NCI-H2029 (cell line): ENCODE results near the gene NRM.
"Not testable (repeated sequence)": the region's sequence is repeated elsewhere in the genome, so short reads cannot be mapped to it uniquely, and the experiment has no call there.

Experiments
- DNase-seq: peaks from one replicate; lab custom pipeline; 2025; lab: John Stamatoyannopoulos, UW

The NRM gene

DNA sequence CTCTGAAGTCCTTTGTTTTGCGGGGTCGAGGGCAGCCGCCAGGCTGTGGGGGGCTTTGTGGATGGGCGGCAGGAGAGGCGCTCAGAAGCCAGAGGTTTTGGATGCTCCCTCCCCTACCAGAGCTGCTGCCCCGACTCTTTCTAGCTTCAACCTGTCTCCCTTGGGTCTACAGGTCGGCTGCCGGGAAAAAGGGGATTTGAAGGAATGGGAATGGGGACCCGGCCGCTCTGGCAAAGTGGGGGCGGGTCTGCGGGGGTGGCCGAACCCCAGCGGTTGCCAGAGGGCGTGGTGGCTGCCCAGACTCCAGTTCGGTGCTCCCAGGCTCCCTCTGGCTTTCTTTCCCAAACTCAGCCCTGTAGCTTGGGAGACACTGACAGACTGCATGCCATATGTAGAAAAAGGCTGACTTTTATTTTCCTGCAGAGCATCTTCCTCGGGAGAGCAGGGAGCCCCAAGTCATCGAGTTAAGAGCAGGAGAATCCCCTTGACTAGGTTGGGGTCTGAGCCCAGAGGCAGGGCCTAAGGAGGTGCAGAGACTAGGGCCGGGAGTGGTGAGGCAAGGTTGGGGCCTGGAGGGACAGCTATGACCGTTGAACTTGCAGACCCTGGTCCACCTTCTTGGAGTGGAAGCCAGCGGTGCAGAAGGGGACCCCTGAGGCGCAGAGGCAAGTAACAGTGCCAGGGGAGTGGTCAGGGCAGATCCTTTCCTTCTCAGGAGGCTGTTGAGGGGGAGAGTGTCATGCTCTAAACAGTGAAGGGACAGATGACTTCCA lies 2.9 kb downstream of the NRM start:
- DNase-seq = no peak

- peak; percentile 74 for DNase-seq
Measured at GRCh38 chr6:30686908-30687658, 3.7 kb downstream of the NRM start.

DNA sequence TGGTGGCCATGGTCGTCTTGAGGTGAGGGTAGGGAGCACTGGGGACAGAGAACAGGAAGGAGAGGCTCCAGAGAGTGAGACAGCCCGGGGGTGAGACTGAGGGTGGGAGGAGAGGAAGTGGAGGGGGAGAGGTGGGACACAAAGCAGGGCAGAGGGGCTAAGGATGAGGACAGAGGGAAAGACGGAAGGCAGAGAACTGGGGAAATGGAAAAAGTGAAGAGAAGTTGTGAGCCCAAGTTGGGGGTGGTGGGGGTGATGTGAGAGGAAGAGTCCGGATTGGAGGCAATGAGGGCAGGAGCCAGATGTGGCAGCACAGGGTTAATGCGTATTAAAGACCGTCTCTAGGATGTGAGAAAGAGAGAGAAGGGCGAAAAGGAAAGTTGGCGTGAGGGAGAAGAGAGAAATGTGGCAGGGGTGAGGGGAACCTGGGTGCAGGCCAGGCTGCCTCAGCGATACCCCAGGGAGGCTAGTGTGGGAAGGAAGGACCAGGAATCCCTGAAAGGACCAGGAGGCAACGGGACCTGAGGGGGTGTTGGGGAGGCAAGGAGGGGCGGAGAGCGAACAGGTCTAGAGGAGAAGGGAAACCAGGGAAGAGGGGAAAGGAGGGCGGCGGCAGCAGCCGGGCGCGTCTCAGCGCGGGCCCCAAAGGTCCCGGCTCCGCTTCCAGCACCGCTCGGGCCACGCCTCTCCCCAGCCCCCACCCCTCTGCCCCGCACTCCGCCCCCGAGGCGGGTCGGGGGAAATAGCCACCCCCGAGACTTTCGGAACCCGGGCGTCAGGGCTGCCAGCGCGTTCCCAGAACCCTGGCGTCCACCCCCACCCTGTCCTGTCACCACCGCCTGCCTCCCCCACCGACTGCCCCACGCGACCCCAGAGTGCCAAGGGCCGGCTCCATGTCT lies 4.5 kb downstream of the NRM start, which contains the start of gene PPP1R18:
Gene PPP1R18, minus strand, starts transcription at position 637 of the 899 bp plus-strand sequence. Its CDS starts 627 bp downstream, at position 10.
- DNase-seq = no peak

DNA sequence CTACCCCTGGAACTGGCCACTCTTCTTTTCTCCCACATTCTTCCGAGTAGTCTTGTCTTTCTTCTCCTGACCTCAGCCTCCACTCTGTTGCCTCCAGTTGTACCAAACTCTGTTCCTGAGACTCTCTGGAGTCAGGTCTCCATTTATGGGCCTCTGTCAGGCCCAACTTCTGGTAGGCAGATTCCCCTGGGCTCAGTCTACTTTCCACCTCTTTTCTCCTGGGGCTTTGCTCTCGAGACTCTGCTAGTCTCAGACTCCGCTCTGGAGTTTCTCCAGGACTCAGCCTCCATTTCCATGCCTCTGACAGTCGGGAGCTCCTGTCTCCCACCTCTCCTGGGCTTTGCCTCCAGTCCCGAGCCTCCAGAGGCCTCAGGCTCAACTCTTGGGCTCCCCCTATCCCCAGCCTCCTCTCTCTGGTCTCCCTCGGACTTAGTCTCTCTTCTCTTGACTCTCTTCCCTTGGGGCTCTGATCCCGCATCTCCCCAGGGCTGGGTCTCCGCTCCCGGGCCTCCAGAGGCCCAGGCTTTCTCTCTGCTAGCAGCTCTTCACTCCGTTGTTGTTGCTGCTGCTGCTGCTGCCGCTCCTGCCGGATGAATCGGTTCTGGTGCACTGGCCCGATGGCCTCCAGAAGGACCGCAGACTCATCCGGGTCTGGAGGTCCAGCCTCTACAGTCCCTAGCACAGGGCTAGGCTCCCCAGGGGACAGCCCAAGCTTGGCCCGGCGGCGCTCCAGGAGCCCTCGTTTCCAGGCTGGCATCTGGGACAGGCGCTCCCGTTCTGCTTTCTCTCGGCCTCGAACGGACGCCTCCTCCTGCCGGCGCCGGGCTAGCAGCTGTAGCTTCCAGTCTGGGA lies 5.4 kb downstream of the NRM start:
- no peak for DNase-seq

DNA sequence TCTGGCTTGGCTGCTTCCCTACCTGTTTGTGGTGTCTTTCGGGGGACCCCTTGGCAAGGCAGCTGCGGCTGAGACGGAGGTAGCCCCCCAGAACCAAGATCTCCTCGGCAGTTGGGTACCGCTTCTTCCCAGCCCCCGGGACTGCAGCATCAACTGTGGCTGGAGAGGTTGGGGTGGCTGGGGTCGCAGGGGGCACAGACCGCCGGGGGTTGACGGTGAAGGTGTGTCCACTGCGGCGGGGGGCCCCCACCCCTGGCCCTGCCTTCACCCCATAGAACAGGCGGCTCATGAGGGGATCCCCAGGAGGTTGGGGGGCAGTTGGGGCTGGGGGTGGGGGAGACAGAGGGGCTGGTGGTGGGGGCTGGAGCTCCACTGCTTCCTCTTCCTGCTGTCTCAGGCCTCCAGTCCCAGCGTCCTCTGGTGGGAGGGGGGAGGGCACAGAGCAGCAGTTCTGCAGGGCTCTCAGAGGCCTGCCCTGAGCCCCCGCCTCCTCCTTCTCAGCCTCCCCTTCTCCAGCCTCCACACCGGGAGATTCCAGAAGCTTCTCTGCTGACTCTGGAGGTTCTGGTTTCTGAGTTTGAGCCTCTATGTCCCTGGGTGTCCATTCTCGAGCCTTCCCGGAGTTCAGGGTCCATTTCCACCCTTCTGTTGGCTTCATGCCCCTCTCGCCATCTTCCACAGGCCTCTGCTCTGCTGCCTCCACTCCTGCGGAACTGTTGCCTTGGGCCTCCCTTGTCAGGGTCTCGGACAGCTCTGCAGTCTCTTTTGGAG lies 6.2 kb downstream of the NRM start:
- no peak for DNase-seq

GRCh38 chr6:30683980-30684338 lies 6.8 kb downstream of the NRM start:
- no peak for DNase-seq

GRCh38 chr6:30683183-30683979 lies 7.4 kb downstream of the NRM start:
- no peak for DNase-seq

- DNase-seq = no peak
Measured at GRCh38 chr6:30682143-30683117, 8.4 kb downstream of the NRM start.

- DNase-seq = no peak
Measured at GRCh38 chr6:30681766-30682142, 9.0 kb downstream of the NRM start.

DNA sequence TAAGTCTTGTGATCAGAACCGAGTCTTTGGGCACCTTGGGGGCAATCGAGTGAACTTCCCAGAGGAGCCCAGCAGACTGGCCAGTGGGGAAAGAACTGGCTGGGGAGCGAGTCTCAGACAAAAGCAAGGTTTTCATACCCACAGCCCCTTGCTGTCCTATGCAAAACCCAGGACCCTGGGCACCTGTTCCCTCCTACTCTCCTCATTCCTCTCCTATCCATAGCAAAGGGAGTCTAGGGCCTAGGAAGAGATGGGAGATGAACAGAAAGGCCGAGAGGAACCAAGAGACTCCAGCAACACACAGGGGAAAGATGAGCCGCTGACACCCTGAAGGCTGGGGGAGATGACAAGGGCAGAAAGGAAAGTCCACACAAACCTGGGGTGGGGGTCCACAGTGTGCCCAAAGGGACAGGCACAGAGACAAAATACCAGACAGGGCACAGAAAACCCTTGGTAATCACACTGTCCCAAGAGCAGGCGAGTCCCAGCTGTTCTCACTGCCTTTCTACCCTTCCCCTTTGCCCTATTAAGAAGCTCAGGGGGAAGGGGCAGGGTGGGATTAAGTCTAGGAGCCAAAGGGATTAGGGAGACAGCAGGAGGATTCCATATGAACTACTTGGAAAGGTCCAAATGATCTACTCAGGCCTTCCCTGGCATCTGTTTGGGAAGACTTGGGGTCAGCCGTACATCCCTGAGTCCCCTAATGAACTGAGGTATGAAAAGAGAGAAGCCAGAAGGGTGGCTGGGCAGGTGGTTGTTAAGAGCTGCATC lies 10.8 kb downstream of the NRM start:
- no peak for DNase-seq

- peak; percentile 63 for DNase-seq
Measured at GRCh38 chr6:30678964-30679726, 11.6 kb downstream of the NRM start.

DNA sequence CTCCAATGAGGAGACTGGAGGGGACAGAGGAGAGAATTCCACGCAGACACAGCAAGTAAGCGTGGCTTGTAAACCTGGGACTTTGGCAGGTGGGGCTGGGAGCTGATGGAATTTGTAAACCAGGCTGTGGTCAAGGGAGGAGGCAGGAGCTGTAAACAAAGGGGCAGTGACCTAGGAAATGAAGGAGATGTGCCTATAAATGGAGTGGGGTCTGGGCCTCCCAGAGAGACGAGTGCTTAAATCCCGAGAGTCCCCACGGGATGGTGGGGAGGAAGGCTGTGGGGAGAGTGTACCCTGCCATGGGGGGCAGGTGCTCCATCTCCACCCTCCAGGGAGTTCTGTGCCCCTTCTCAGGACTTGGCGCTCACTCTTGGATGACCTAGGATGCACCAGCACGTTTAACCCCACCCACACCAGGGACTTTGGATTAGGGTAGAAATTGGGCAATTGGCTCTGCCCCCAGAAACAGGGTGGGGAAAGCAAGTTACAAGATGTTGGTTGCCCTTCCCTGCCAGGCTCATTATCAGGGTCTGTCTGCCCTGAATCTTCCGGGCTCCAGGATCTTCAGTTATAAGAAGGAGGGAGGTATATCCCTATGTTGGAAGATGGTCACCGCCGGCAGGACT lies 14.0 kb downstream of the NRM start:
- no peak for DNase-seq

DNA sequence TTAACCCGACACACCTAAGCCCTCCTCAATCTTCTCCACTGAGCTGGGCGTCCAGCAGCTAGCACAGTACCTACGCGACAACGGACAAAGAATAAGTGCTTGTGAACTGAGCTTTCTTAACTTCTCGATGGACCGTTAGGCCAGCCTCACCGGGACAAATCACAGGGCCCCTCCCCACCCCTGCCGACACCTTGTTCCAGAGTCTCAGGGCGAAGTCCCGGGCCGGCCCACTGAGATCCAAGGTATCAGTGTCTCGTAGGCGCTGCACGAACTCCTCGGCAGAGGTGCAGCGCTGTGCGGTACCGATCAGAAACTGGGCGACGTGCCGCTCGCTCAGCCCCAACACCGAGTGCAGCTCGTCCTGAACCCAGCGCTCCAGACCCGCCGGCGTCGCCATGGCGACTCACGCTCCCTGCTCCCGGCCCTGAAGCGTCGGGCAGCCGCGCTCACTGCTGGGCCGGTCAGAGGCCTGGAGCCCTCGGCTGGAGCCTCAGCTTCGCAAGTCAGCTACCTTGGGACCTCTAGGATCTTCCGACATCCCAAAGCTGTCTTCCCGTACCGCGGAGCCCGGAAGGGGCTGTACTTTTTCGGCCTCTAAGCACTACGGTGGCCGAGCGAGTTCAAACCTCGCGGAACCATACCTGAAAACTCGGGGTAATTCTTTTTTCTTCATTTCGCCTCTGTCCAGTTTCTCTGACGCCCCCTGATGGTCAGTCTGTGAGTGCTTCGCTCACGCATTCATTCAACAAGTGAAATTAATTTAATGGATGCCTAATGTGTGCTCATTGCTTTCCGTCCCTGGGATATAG lies 18.1 kb downstream of the NRM start, which contains the start of gene DHX16:
Gene DHX16, minus strand, starts transcription at position 562 of the 809 bp plus-strand sequence. Its CDS starts 165 bp downstream, at position 397.
- DNase-seq = peak; percentile 76

- no peak for DNase-seq
Measured at GRCh38 chr6:30670760-30671527, 19.8 kb downstream of the NRM start.

DNA sequence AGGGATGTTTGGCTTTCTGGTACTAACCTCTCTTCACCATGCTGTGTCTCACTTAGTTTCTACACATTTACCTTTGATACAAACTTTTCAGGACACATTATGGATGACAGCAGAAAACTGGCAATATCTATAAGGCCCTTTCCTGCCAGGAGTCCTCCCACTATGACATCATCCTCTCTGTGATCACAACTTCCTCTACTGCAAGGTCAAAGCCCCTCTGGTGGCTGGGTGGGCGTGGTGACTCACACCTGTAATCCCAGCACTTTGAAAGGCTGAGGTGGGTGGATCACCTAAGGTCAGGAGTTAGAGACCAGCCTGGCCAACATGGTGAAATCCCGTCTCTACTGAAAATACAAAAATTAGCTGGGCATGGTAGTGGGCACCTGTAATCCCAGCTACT lies 24.5 kb downstream of the NRM start:
- not testable (repeated sequence) for DNase-seq
